Inflammatory macrophage treated with lipopolysaccharide for 4 hours (primary cell): Measurements from ENCODE around the gene CADPS.

Source experiments
- DNase-seq: peaks from one replicate; pipeline ENCODE4 v3.0.0-alpha.2; 2020

The CADPS gene

DNA sequence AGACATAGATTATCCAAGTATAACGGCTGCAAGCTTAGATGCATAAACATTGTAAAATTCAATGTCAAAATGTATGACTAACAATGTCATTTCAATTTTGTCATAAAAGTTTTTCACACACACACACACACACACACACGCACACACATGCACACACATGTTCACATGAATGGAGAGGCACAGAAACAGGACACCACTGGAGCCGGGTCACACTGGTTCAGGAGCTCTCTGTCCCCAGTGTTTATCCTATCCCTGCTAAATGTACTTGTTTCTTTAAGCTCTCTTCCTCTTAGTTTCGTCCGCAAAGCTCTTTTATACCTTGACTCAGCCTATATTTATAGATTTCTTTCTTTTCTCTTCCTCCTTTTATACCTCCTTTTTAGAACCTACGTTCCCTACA, 249.9 kb downstream of the CADPS start:
- DNase-seq: no peak

DNA sequence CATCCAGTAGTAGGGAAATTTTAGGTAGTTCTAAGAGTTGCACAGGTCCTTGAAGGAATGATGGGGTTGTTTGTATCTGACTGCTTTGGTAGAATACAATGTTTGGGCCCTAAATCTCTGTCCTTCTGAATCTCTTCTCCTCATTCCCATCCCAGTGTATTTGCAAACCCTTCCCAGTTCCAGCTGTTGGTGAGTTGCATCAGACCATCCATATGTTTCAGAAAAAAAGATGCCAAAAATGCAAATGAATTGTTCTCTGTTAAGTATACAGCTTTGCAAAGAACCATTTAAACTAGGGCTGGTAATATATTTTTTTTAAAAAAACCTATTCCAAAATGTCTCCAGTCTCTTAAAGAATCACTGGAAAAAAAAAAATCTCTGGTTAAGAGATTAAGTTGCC, 251.0 kb downstream of the CADPS start:
- DNase-seq: no peak

DNA sequence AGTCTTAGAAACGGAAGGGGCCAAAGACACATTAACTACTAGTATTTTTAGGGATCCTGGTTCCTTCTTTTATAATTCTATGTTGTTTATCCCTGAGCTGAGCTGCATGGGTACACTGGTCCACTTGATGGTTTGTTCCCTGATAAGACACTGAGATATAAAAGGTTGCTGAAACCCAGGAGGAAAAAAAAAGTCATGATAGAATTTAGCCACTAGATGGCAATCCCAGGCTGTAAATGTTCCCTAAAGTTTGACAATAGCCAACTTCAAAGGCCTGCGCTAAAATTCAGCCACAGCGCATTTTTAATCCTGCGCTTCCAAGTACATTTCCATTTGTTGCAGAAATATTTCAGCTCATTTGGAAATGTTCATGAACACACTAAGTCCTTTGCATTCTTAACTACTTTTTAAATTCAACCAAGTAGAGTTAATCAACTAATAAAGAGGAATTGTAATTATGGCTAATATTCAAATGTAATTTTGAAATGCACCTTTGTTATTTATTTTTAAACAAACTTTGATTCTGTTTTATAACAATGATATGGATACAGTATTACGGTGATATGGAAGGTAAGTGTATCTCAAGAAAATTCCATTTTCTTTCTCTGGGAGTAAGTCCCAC, 252.6 kb downstream of the CADPS start:
- DNase-seq: peak; percentile 13

DNA sequence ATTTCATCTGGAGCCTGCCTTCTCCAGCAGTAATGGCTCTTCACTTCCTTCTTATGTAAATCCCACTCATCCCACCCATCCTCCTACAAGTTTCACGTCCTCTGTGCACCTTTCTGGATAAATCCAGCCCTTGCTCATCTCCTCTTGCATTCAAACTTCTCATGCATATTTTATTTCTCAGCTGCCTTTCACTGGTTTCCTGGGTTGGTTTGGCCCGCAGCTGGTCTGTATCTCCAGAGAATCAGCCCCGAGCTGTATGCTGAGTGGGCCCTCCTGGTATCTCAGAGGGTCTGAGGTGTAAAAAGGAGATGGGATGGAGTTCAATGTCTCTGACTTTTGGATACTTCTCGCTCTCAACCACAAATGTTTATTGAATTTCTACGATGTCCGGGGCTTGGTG, 253.3 kb downstream of the CADPS start:
- DNase-seq: no peak

DNA sequence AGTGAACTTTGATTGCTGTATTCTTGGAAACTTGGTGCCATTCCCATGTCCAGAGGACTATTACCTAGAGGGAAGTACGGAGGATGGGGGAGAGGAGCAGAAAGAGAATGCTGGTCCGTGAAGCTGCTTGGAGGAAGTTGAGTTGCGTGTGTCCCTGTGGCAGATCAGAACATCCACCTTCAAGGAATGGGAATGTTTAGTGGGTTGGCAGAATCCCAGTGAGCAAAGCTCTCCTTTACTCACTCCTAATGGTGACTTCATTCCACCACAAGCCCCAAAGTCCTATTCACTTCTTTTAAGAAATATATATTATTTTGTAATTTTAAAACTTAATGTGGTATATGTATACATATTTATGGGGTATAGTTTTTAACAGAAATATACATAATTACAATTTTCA, 254.0 kb downstream of the CADPS start:
- DNase-seq: no peak

DNA sequence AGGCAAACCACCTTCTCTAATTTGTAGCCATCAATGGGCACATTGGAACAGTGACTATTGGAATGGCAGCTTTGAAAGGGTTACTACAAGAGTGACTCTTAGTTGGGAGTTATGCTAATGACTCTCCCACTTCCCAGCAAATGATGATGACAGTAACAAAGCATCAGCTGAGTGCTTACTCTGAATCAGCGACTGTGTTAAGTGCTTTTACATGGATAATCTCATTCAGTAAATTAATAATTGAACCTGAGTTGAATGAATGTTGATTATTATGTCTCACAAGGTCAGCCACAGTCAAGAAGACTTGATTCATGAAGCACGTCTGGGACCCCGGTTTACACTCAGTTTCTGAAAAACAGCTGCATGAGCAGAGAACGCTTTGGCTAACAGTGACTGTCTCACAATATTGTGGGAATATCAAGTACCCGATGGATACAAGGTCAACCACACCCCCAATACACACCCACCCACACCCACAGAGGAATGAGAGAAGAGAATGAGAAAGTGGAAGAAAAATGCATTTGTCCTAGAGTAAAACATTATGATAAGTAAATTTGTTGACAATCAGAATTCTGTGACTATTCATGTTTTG, 259.9 kb downstream of the CADPS start:
- no peak for DNase-seq

DNA sequence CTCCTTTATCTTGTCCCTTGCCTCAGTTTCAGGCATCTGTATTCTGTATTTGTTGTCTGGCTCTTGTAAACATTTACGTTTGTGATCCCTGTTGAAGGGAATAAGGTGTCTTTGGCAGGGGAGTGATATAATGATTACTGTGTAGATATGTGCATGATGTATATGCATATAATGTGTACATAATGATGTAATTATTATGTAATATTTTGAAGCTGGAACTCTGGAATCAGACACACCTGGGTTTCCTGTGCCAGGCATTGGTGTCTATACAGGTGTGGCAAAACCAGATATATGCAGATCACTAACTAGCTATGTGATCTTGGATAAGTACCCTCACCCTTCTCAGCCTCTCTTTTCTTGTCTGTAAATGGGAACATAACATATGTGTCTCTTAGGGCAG, 260.7 kb downstream of the CADPS start:
- no peak for DNase-seq

DNA sequence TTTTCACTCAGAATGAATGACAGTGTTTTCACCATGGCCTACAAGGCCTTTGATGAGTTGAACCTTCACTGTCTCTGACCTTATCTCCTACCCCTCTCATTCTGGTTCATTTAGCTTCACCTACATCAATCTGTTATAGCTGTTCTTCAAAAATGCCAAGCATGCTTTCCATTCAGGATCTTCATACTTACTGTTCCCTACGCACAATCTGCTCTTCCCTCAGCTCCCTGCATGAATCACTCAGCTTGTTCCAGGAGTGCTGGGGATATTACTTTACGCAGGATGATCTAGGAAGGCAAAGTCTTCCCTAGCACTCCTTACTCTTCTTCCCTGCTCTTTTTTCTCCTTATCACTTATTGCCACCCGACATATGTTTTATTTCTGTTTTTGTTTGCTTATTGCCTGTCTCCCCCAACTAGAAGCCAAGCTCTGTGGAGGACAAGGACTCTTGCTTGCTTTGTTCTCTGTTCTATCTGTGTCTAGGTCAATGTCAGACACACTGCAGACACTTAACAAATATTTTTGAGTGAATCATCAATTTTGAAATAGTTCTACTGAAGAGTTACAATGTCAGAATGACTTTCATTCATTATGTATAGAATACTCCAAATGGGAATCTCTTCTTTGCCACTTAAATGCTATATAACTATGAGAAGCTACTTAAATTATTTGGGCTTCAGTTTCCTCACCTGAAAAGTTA, 263.5 kb downstream of the CADPS start:
- DNase-seq: no peak

DNA sequence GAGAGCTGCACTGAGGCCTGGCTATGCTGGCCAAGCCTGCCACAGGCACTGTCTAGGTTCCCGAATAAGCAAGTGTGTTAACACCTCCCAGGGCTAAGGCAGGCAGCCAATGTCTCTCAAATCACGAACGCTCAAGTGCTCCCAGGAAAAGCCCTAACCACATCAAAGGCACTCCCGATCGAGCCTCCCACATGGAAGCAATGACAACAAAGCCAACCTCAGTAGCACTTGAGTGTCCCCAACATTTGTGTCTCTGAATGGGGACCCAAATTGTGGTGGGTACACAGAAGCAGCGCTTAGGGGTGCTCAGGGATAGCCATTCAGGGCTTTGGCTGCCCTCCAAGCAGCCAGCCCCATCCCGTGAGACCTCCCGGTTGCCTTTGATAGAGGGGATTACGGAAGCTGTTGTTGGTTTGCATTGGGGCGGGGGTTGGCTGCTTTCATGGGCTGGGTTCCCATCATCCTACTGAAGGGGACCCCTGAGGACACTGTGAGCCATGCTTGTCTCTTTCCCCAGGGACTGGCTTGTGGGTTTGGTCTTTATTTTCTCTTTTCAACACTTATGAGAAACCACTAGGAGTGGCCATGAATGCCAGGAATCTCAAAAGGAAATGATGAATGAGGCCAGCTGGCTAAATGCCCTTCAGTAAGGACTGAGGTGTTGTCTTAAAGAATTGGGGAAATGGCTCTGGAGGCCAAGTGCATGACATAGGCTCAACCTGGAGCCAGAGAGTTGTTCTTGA, 267.8 kb downstream of the CADPS start:
- no peak for DNase-seq

DNA sequence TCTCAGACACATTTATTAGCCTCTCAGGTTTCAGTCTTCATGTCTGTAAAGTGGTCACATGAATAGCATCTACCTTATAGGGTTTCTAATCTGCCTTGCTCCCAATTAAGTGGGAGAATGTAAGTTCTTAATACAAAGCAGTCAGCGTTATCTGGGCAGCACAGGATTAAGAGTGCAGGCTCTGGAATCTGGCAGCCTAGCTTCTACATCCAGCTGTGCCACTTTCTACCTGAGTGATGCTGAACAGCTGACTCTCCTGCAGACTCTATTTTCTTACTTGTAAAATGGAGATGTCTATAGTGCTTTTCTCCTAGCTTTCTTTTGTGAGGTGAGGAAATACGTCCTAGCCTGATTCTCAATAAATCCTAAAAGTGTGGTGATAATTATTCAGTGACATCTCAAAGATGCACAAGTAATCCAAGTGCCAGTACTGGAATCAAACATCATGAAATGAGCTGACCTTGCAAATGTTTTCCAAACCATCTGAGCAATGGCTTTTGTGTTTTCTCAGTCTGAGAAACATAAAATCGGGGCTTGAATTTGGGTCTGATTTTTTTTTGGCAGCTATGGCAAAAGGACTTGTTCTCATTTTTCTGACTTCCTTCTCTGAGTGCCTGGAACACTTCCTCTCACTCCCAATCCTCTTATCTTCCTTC, 269.7 kb downstream of the CADPS start:
- DNase-seq: no peak

DNA sequence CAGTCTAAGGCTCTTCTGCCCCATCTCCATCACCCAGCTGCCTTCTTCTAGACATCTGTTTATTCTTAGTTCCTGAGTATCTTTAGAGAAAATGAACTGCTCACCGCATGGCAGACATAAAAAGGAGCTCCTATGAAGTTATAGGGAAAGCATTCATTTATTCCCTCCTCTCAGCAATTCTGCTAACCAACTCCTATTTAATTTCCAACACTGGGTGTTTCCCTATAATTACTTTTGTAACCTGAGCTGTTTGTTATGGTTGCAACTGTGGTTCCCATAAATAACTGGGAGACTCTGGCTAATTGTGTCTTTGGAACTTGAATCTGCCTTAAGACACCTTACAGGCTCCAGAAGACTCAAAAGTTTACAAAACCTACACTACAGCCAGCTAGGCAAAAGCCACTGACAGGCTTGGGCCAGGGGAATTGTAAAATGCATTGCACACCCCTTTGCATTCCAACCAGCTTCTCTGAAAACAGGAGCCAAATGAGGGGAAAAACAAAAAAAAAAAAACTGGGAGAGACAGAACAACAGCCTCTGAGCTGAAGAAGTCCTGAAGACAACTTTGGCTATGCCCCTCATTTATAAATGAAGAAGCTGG, 270.4 kb downstream of the CADPS start:
- DNase-seq: no peak

DNA sequence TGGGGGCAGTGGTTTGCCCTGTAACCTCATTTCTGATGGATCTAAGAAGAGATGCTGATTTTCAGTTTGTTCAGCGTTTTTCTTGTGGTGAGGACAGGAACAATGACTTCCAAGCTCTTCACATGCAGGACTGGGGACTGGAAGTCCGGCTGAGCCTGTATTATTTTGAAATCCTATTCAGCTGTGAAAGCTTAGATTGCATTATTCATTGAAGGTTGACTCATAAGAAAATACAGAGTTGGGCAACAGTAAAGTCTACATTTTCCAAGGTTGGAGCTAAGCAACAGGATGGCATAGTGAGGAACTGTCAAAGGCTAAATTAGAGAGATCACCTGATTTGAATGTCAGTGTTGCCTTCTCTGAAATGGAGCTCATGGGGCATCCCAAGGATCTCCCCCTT, 270.9 kb downstream of the CADPS start:
- DNase-seq: peak; percentile 6

DNA sequence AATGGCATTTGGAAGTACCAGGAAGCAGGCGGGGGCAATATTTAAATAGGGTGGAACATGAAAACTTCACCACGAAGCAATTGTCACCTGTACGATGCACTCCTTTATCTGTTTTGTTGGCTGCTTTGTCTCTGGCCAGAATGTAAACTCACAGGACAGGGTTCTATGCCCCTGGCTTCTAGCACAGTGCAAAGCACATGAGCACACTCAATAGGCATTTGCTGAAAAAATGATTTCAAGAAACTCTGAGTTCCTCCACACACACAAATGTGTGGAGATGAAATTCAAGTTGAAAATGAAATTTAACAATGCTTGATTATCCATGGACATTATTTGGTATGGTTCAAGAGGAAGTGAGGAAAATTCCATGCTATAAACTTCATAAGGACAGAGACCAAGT, 272.2 kb downstream of the CADPS start:
- no peak for DNase-seq

DNA sequence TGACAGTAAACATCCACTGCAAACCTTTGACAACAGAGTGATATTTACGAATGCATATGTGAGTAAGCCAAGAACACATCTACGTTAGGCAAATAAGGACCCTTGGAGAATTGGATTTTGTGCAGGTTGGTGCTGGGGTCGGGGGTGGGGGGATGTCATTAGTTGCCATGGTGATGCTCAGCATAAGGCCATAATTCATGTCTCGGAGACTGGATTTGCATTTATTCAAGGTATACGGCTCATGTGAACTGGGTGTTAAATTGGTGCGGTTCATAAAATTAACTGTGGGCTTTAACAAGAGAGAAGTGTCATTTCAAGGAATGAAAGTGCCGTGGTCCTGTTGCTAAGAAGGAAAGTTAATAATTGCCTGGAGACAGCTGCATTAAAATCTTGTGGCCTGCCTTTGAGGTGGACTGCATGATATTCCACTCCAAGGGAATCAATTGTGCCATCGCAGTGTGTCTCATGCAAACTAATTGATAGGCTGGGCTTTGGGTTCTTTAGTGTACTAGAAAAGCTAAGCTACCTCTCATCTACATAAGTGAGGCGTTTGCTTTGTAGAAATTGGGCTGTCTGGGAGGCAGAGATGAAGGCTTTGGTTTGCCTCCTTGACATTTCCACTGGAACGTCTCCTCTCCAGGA, 273.0 kb downstream of the CADPS start:
- no peak for DNase-seq

DNA sequence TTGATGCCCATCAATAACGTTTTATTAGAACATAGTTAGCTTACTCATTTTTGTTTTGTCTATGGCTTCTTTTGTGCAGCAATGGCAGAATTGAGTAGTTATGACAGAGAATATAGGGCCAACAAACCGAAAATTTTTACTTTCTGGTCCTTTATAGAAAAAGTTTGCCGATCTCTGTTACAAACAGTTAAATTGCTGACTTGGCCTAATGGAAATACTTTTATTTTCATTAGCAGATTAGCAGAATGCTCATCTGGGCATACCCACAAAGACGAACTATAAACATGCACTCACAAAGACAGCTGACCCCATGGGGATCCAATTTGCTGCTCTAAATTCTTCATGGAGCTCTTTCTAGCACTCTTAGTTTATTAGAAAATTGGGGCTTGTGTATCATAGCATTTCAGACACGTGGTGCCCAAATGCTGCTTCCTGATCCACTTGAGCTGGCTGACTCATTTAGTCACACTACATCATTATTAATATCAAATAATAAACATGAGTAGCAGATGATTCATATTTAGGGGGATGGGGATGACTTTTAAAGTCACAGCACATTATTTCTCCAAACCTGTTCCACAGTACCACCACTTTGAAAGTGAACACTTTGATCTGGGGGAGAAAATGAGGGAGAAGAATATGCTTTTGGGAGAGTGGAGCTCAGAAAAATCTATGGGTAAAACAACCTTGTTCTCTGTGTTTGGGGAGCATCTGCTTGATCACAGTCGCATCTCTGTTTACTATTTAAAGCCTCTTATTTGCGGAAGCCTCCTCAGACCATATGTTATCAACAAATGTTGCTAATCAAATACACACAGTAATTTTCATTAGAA, 273.8 kb downstream of the CADPS start:
- no peak for DNase-seq

DNA sequence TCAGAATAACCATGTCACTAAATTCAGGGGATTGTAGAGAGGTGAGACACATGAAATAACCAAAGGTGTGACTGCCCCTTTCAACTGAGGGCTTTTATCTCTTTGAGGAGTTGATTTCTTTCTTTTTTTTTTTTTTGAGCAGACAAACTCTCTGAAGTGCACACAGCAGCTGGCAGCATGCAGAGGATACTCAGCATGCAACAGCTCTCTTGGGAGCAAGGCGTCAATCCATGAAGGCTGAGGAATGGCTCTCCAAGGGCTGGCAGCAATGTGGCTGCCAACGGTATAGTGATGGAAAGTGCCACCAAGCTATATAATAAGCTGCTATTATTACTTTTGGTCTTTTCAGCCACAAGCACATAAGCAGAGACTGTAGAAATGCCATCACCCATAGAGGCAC, 275.2 kb downstream of the CADPS start:
- DNase-seq: no peak

DNA sequence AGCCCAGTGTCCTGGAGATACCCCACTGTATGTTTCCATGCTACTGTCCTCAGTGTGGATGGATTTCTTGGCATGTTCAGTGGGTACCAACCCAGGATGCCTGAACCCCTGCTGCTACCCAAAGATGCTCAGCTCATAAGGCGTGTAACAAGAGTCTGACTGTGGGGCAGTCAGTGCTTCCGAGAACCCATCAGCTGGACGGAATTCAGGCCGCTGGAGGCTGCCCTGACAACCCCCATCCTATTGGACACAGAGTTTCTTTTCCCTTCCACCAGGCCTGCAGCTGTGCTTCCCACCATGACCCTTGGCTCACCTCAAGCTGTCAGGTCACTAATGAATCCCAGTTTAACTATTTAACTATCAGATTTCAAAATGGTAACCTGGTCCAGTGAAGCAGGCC, 277.7 kb downstream of the CADPS start:
- no peak for DNase-seq

DNA sequence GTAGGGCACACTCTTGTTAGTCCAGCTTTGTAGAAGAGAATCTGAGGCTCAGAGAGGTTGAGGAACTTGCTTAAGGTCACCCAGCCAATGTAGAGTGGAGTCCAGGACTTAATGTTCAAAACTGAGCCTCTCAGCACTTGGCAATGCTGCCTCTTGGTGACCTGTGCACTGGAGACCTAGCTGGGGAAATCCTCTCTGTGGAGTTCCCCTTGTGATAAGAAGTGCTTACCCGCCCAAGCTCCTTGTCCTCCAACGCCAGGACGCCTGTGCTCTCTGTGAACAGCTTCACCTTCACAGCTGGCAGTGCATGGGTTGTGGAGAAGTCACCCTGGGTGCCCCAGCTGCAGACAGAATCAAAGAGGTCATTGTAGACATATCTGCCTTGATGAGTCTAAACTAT, 282.8 kb downstream of the CADPS start:
- no peak for DNase-seq

DNA sequence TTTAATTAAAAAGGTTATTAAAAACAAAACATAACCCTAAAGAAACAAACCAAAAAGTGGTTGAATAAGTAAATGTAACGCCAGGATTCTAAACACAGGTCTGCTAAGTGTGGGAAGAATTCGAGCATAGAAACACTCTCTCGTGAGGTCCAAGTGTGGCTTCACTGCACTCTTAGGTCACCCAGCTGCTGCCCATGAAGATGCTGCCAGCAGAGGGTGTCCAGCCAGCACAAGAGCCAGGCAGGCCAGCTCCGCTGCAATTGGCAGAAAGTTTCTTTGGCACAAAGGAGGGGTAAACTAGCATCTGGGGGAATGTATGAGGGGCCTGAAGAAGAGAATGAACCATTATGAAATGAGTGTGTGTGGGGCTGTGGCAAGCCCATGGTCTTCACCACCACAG, 286.1 kb downstream of the CADPS start:
- no peak for DNase-seq

DNA sequence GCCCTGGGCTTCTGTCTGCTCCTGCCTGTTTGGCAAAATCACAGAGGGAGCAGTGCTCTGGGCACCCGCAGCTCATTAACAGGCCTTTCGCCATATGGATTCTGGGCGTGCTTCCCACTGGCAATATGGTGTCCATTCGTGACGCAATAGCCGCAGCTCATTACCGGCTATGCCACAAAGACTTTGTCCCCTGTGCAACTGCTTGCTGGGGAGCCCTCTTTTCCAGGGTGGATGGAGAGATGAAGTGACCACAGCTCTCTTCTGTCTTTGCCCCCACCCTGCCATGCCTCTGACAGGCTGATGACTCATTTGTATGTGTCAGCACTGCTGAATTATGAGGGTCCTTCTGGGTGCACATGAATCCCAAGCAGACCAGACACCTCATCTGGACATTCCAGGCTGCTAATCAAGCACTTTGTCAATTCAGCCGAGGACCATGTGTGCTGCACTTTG, 287.6 kb downstream of the CADPS start:
- DNase-seq: no peak

DNA sequence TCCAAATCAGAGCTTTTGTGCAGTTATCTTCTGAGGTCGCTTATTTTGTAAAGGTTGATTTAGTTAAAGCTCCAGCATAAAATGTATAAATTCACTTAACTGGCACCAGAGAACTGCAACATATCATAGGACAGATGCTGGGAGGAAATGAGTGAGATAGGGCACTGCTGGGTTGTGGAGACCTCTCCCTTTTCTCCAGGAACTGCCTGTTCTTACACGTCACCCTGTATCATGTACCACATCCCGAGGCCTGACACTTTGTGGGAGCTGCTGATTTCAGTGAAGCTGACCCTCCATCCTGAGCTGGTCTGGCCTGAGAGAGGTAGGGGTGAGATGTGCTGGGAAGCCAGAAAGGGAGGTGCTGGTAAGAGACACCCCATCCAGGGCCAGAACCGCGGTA, 288.0 kb downstream of the CADPS start:
- DNase-seq: no peak
